Fibroblast of lung (primary cell): Measurements from ENCODE around the gene NINL. TPM values are rescaled to one million over a fixed set of nuclear protein-coding genes. Genes with fewer than 3 reads are reported as not detected.

Experiments
- DNase-seq, 2 donors: peaks; one replicate each; pipeline versions ENCODE4 v3.0.0 to v3.0.0-alpha.2; 2010; ENCODE audit warnings: low read depth in 2 of 2
- H2AFZ ChIP-seq: 2 replicates; pipeline ENCODE4 v1.5.1; 2012; ENCODE audit warnings: low read length, control low read depth, inconsistent platforms
- H3K27ac ChIP-seq: 2 replicates; pipeline ENCODE4 v1.5.1; 2011; ENCODE audit warnings: low read length, control low read depth; ENCODE audit not compliant: insufficient read depth
- H3K27me3 ChIP-seq: 2 replicates; pipeline ENCODE4 v1.5.1; 2011; ENCODE audit warnings: mild to moderate bottlenecking, low read length; ENCODE audit not compliant: control insufficient read depth, insufficient read depth
- H3K36me3 ChIP-seq: 2 replicates; pipeline ENCODE4 v1.5.1; 2011; ENCODE audit warnings: low read length; ENCODE audit not compliant: control insufficient read depth, insufficient read depth
- H3K4me1 ChIP-seq: 2 replicates; pipeline ENCODE4 v1.5.1; 2011; ENCODE audit warnings: low read length; ENCODE audit not compliant: control insufficient read depth, insufficient read depth; ENCODE audit errors: extremely low read depth
- H3K4me2 ChIP-seq: 2 replicates; pipeline ENCODE4 v1.5.1; 2011; ENCODE audit warnings: low read length, control low read depth; ENCODE audit not compliant: insufficient read depth; ENCODE audit errors: extremely low read depth
- H3K4me3 ChIP-seq, 4 experiments: fragments of 200-600 bp in 1 of 4; sonication (generic) in 1 of 4; replicated peaks in 1 of 4; 2 replicates each; pipeline ENCODE4 v1.5.1; 2011 to 2016; ENCODE audit warnings: low read length in 4 of 4, low read depth in 3 of 4, mild to moderate bottlenecking in 3 of 4, control low read depth in 2 of 4, inconsistent platforms in 1 of 4, mixed read lengths in 1 of 4; ENCODE audit not compliant: insufficient read depth in 1 of 4; ENCODE audit errors: control extremely low read depth in 1 of 4
- H3K79me2 ChIP-seq: 2 replicates; pipeline ENCODE4 v1.5.1; 2012; ENCODE audit warnings: mild to moderate bottlenecking, low read length, inconsistent platforms; ENCODE audit not compliant: control insufficient read depth, insufficient read depth
- H3K9ac ChIP-seq: 2 replicates; pipeline ENCODE4 v1.5.1; 2011; ENCODE audit warnings: mild to moderate bottlenecking, low read length, control low read depth; ENCODE audit not compliant: insufficient read depth
- H3K9me3 ChIP-seq: 2 replicates; pipeline ENCODE4 v1.5.1; 2012; ENCODE audit warnings: low read depth, low read length; ENCODE audit not compliant: control insufficient read depth, insufficient read depth
- H4K20me1 ChIP-seq: 2 replicates; pipeline ENCODE4 v1.5.1; 2011; ENCODE audit warnings: low read length; ENCODE audit not compliant: control insufficient read depth, insufficient read depth; ENCODE audit errors: extremely low read depth
- EZH2 ChIP-seq: IDR thresholded peaks from 2 replicates; pipeline ENCODE4 v1.5.1; 2012; ENCODE audit warnings: low read length, control low read depth, mild to moderate bottlenecking; ENCODE audit errors: missing control alignments
- polyA plus RNA-seq, 2 donors: library from polyadenylated mRNA; depleted of rRNA in 1 of 2; stranded (reverse) in 1 of 2; unstranded in 1 of 2; fragments of >200 nt; gene quantifications; 2 replicates each; pipeline ENCODE4 v1.2.1, GENCODE V29; 2011 to 2012; ENCODE audit warnings: missing spikeins in 1 of 2
- total RNA-seq: library from RNA; depleted of rRNA; stranded (reverse); fragments of >200 nt; gene quantifications from 2 replicates; pipeline ENCODE4 v1.2.1, GENCODE V29; 2014
- TF ChIP-seq, protein P1 (sequence below), 2 donors: IDR thresholded peaks in 1 of 2; conservative IDR thresholded peaks in 1 of 2; 1 replicate in 1 of 2; 2 replicates in 1 of 2; pipeline ENCODE4 v1.5.1; 2011 to 2012; ENCODE audit warnings: low read length in 2 of 2, control low read depth in 1 of 2, inconsistent platforms in 1 of 2, low read depth in 1 of 2, mild to moderate bottlenecking in 1 of 2

NINL gene
- total and polyA plus RNA-seq, 2 donors (not counting 1 experiment from before 2014, with no cell fraction given): 4.4 to 16.3 TPM

DNA sequence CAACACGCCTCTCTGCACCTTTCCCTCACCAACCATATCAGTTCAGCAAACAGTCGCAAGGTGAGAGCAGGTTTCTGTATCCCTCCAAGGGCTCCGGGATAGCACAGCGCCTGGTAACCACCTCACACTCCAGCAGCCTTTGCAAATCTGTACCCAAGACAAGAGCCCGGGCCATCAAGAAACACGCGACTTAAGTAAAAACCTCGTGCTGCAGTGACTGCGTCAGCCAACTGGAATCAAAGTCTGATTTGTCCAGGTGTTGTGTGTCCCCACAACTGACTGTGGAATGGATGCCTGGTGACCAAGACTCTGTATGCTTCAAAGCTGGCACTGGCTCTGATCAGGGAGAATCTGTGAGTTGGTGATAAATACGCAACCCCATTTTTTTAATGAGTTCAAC lies 74.1 kb downstream of the NINL start:
- H3K9ac ChIP-seq: no peak overlapping the region
- H3K79me2 ChIP-seq: no peaks in the 10 kb centered on the region
- H4K20me1 ChIP-seq: no peaks in the 10 kb centered on the region
- no peak overlapping the region for H3K4me3 ChIP-seq
- H3K4me1 ChIP-seq: peaks cover 6% of the 10 kb centered on the region
- H3K9me3 ChIP-seq: no peaks in the 10 kb centered on the region
- TF ChIP-seq, protein P1, sequence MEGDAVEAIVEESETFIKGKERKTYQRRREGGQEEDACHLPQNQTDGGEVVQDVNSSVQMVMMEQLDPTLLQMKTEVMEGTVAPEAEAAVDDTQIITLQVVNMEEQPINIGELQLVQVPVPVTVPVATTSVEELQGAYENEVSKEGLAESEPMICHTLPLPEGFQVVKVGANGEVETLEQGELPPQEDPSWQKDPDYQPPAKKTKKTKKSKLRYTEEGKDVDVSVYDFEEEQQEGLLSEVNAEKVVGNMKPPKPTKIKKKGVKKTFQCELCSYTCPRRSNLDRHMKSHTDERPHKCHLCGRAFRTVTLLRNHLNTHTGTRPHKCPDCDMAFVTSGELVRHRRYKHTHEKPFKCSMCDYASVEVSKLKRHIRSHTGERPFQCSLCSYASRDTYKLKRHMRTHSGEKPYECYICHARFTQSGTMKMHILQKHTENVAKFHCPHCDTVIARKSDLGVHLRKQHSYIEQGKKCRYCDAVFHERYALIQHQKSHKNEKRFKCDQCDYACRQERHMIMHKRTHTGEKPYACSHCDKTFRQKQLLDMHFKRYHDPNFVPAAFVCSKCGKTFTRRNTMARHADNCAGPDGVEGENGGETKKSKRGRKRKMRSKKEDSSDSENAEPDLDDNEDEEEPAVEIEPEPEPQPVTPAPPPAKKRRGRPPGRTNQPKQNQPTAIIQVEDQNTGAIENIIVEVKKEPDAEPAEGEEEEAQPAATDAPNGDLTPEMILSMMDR (conservative IDR thresholded peaks at IDR 0.05 in 1 of 2, IDR thresholded peaks at IDR 0.05 in 1 of 2; ENCODE audit: low read depth in 1 of 2, low read length in 2 of 2): no peak
- TF ChIP-seq EZH2: no peak
- H3K4me2 ChIP-seq: no peak overlapping the region
- no peaks in the 10 kb centered on the region for H3K27me3 ChIP-seq
- peaks cover 8% of the 10 kb centered on the region for H3K36me3 ChIP-seq
- no peak overlapping the region for H2AFZ ChIP-seq
- no peak overlapping the region for H3K27ac ChIP-seq
- no peak for DNase-seq

DNA sequence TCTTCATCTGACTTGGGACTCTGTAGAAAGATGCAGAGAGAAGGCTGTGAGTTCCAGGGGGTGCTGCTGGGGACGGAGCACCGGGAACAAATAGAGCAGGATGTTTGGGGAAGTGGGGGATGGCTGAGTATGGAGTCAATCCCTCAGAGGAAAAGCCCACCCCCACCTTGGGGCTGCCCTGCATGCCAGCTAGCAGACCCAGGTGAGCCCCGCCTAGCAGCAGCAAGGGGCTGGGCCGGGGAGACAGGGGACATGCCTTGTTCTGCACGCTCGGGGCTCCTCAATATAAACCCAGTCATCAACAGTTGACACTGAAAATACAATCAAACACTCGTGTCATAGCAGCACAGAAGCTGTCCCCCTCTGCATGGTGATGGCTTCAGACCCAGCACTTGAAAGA lies 74.6 kb downstream of the NINL start:
- no peaks in the 10 kb centered on the region for H3K79me2 ChIP-seq
- no peak overlapping the region for H3K4me3 ChIP-seq
- no peaks in the 10 kb centered on the region for H4K20me1 ChIP-seq
- no peak overlapping the region for H3K4me2 ChIP-seq
- H3K9ac ChIP-seq: no peak overlapping the region
- no peak overlapping the region for H2AFZ ChIP-seq
- H3K27ac ChIP-seq: no peak overlapping the region
- H3K27me3 ChIP-seq: no peaks in the 10 kb centered on the region
- DNase-seq: no peak
- no peak for TF ChIP-seq EZH2
- TF ChIP-seq, protein P1 (conservative IDR thresholded peaks at IDR 0.05 in 1 of 2, IDR thresholded peaks at IDR 0.05 in 1 of 2; ENCODE audit: low read depth in 1 of 2, low read length in 2 of 2): no peak
- H3K4me1 ChIP-seq: peaks cover 6% of the 10 kb centered on the region
- no peaks in the 10 kb centered on the region for H3K9me3 ChIP-seq
- peaks cover 8% of the 10 kb centered on the region for H3K36me3 ChIP-seq

DNA sequence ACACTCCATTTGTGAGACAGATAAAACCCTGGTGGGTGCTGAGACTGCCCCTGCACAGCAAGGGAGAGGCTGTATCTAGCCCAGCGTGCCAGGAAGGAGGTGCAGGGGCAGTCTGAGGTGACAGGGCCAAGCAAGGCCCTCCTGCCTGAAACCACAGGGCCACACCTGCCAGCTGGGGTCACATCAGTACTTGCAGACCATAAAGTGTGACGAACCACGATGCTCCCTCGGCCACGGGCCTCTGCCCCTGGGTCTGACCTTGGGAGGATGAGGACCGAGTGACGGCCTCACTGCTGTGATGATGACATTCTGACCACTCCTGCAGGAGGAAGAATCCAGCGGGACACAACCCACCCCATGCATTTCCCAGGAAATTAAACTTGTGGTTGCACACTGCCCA lies 75.1 kb downstream of the NINL start:
- Histone ChIP-seq H3K79me2 (no peaks in the 10 kb centered on the region), H3K4me3 (no peak overlapping the region), H2AFZ (no peak overlapping the region), H3K27ac (no peak overlapping the region), H4K20me1 (no peaks in the 10 kb centered on the region), H3K9ac (no peak overlapping the region), H3K9me3 (no peaks in the 10 kb centered on the region), H3K4me1 (peaks cover 6% of the 10 kb centered on the region), H3K4me2 (no peak overlapping the region), H3K27me3 (no peaks in the 10 kb centered on the region), H3K36me3 (peaks cover 8% of the 10 kb centered on the region)
- no peak for DNase-seq
- no peak for TF ChIP-seq EZH2
- TF ChIP-seq, protein P1 (conservative IDR thresholded peaks at IDR 0.05 in 1 of 2, IDR thresholded peaks at IDR 0.05 in 1 of 2; ENCODE audit: low read depth in 1 of 2, low read length in 2 of 2): no peak
